CD4-positive, alpha-beta T cell (primary cell): ENCODE results near the gene MEAF6. TPM values are rescaled to one million over a fixed set of nuclear protein-coding genes. Genes with fewer than 3 reads are reported as not detected.
A peak's percentile ranks its signal among the peaks of the same experiment; 100 is the strongest.

ENCODE experiments used
- ATAC-seq: fragments of 200-7000 bp; cut with Tn5 transposase; one replicate; pipeline ENCODE4 v1.10.0; 2022; ENCODE audit warnings: mild to moderate bottlenecking; ENCODE audit not compliant: poor library complexity
- CTCF ChIA-PET: fragments of 350-600 bp; sonication (Branson Sonifier 250); formaldehyde crosslinking; loops from one replicate; lab custom pipeline; 2021; ENCODE audit warnings: antibody characterized with exemption, inconsistent platforms; lab: Charles Lee
- POLR2A ChIA-PET: fragments of 350-600 bp; sonication (Branson Sonifier 250); formaldehyde crosslinking; loops from one replicate; lab custom pipeline; 2021; ENCODE audit warnings: antibody characterized with exemption, inconsistent platforms; lab: Charles Lee
- DNase-seq, 14 experiments: peaks; one replicate each; pipeline ENCODE4 v3.0.0-alpha.2; 2013 to 2020; ENCODE audit warnings: mixed read lengths in 2 of 14
- H3K27ac ChIP-seq, 2 donors: one replicate each; pipeline versions ENCODE4 v1.5.1 to v1.7.0; 2013; ENCODE audit warnings: low read length in 2 of 2, low read depth in 1 of 2, mild to moderate bottlenecking in 1 of 2
- H3K27me3 ChIP-seq, 2 experiments: 1 replicate in 1 of 2; 2 replicates in 1 of 2; pipeline versions ENCODE4 v1.6.1 to v1.7.0; 2013; ENCODE audit warnings: low read length in 2 of 2, control low read depth in 1 of 2, mild to moderate bottlenecking in 1 of 2, moderate library complexity in 1 of 2; ENCODE audit not compliant: insufficient read depth in 2 of 2, control insufficient read depth in 1 of 2
- H3K36me3 ChIP-seq: one replicate; pipeline ENCODE4 v1.6.1; 2013; ENCODE audit warnings: low read length, control low read depth; ENCODE audit not compliant: insufficient read depth
- H3K4me1 ChIP-seq: one replicate; pipeline ENCODE4 v1.6.1; 2013; ENCODE audit warnings: low read length, control low read depth; ENCODE audit not compliant: insufficient read depth
- H3K4me3 ChIP-seq: one replicate; pipeline ENCODE4 v1.5.1; 2013; ENCODE audit warnings: mild to moderate bottlenecking, low read length, moderate library complexity
- H3K9me3 ChIP-seq, 2 experiments: 1 replicate in 1 of 2; 2 replicates in 1 of 2; pipeline versions ENCODE4 v1.6.1 to v1.7.0; 2013; ENCODE audit warnings: low read length in 2 of 2, mild to moderate bottlenecking in 2 of 2, control low read depth in 1 of 2, moderate library complexity in 1 of 2; ENCODE audit not compliant: control insufficient read depth in 1 of 2, insufficient read depth in 1 of 2
- H3K27ac Mint-ChIP-seq: one replicate; pipeline ENCODE4 v1.8.0; 2020; ENCODE audit warnings: mixed read lengths
- H3K27me3 Mint-ChIP-seq: one replicate; pipeline ENCODE4 v1.8.0; 2021; ENCODE audit warnings: mixed read lengths
- H3K36me3 Mint-ChIP-seq: one replicate; pipeline ENCODE4 v1.8.0; 2021; ENCODE audit warnings: low read depth, mixed read lengths
- H3K4me1 Mint-ChIP-seq: one replicate; pipeline ENCODE4 v1.8.0; 2021; ENCODE audit warnings: low read depth, mixed read lengths
- H3K4me3 Mint-ChIP-seq: one replicate; pipeline ENCODE4 v1.8.0; 2020; ENCODE audit warnings: mild to moderate bottlenecking, mixed read lengths
- H3K9me3 Mint-ChIP-seq: one replicate; pipeline ENCODE4 v1.8.0; 2020; ENCODE audit warnings: mixed read lengths
- CTCF ChIP-seq: fragments of 200-600 bp; IDR thresholded peaks from one replicate; pipeline ENCODE4 v1.8.0; 2022; ENCODE audit warnings: antibody characterized with exemption, mild to moderate bottlenecking
- intact Hi-C, 2 experiments: fragments of 100-400 bp; cut with DNase I in 1 of 2; cut with micrococcal nuclease in 1 of 2; formaldehyde crosslinking; loops; one replicate each; pipeline versions ENCODE4 v1.15.1 to v1.9.0; 2023 to 2025; cut with DNase I, micrococcal nuclease
- total RNA-seq, 174 experiments: library from RNA in 2 of 174; stranded (reverse) in 2 of 174; gene quantifications; one replicate each; pipeline ENCODE4 v1.2.3 and lab custom pipeline; 2021 to 2026

The MEAF6 gene
- total RNA-seq, 2 experiments from 2014 or later, result 39.0 to 41.5 TPM

- CTCF ChIA-PET, result interaction anchor here (7.1 kb wide), 1 partner anchor 15 kb away, joined by 65 read pairs; no protein-coding TSS in a partner anchor
- Mint-ChIP-seq H3K4me1 (peaks cover 47% of the 10 kb centered on the region), H3K9me3 (no peaks in the 10 kb centered on the region), H3K36me3 (peaks cover 36% of the 10 kb centered on the region), H3K27ac (peak overlapping the region; percentile 87), H3K4me3 (peak overlapping the region; percentile 85), H3K27me3 (no peaks in the 10 kb centered on the region)
- H3K4me3 ChIP-seq, result no peak overlapping the region
- peaks cover 17% of the 10 kb centered on the region for H3K36me3 ChIP-seq
- H3K9me3 ChIP-seq, result no peaks in the 10 kb centered on the region
- no peaks in the 10 kb centered on the region for H3K27me3 ChIP-seq
- DNase-seq, result no peak
- POLR2A ChIA-PET, result interaction anchor here (1.1 to 10.8 kb wide), 3 partner anchors 12 to 42 kb away, joined by 6 to 136 read pairs (median 8); partner anchors contain the start of gene MEAF6
- intact Hi-C loops, result loop anchor here in 1 of 2 experiments (2.0 kb wide), 1 partner anchor 15 kb away; no protein-coding TSS in a partner anchor
- no peak for ATAC-seq
- peak overlapping the region; percentile 43 to 79 for H3K27ac ChIP-seq
- peaks cover 50% of the 10 kb centered on the region for H3K4me1 ChIP-seq
- TF ChIP-seq CTCF, result no peak
These were observed 42.3 kb downstream of the MEAF6 start for GRCh38 chr1:37472281-37472680.

GRCh38 chr1:37471345-37472231 lies 43.0 kb downstream of the MEAF6 start:
- H3K36me3 Mint-ChIP-seq, result peaks cover 30% of the 10 kb centered on the region
- H3K36me3 ChIP-seq, result peaks cover 11% of the 10 kb centered on the region
- ChIA-PET POLR2A (interaction anchor here (1.1 to 10.8 kb wide), 2 partner anchors 15 to 43 kb away, joined by 6 to 136 read pairs; partner anchors contain the start of gene MEAF6), CTCF (interaction anchor here (0.9 to 7.1 kb wide), 2 partner anchors 12 to 16 kb away, joined by 3 to 65 read pairs; no protein-coding TSS in a partner anchor)
- H3K4me1 Mint-ChIP-seq, result peaks cover 42% of the 10 kb centered on the region
- H3K9me3 Mint-ChIP-seq, result no peaks in the 10 kb centered on the region
- intact Hi-C loops, result loop anchor here in 1 of 2 experiments (2.0 kb wide), 1 partner anchor 15 kb away; no protein-coding TSS in a partner anchor
- DNase-seq, result peak in 2 of 14 experiments; percentile 39 to 49
- H3K4me3 Mint-ChIP-seq, result peak overlapping the region; percentile 85
- peak overlapping the region; percentile 87 for H3K27ac Mint-ChIP-seq
- peaks cover 43% of the 10 kb centered on the region for H3K4me1 ChIP-seq
- H3K4me3 ChIP-seq, result no peak overlapping the region
- peak overlapping the region in 1 of 2 donors; percentile 8 for H3K27ac ChIP-seq
- TF ChIP-seq CTCF, result no peak
- H3K9me3 ChIP-seq, result no peaks in the 10 kb centered on the region
- no peaks in the 10 kb centered on the region for H3K27me3 ChIP-seq
- no peaks in the 10 kb centered on the region for H3K27me3 Mint-ChIP-seq
- ATAC-seq, result no peak

- H3K4me3 Mint-ChIP-seq, result no peak overlapping the region
- CTCF ChIA-PET, result interaction anchor here (1.0 to 7.1 kb wide), 2 partner anchors 18 to 45 kb away, joined by 4 to 65 read pairs; partner anchors contain the start of gene MEAF6
- Histone ChIP-seq H3K4me3 (no peak overlapping the region), H3K36me3 (no peaks in the 10 kb centered on the region), H3K27me3 (no peaks in the 10 kb centered on the region), H3K9me3 (no peaks in the 10 kb centered on the region), H3K4me1 (peaks cover 33% of the 10 kb centered on the region), H3K27ac (no peak overlapping the region)
- TF ChIP-seq CTCF, result no peak
- no peaks in the 10 kb centered on the region for H3K9me3 Mint-ChIP-seq
- ATAC-seq (no peak), DNase-seq (no peak)
- H3K27ac Mint-ChIP-seq, result no peak overlapping the region
- H3K4me1 Mint-ChIP-seq, result peaks cover 34% of the 10 kb centered on the region
- peaks cover 15% of the 10 kb centered on the region for H3K36me3 Mint-ChIP-seq
- intact Hi-C loops, result no loop called here
- H3K27me3 Mint-ChIP-seq, result no peaks in the 10 kb centered on the region
- POLR2A ChIA-PET, result interaction anchor here (10.8 kb wide), 1 partner anchor 17 kb away, joined by 136 read pairs; no protein-coding TSS in a partner anchor
These were observed 45.2 kb downstream of the MEAF6 start for GRCh38 chr1:37469386-37469785.
